GM13977 (cell line): ENCODE measurements around the gene SMYD3.

ENCODE experiments used
- DNase-seq: peaks from one replicate; pipeline ENCODE4 v3.0.0; 2012; ENCODE audit warnings: low spot score
- in situ Hi-C: fragments of 300-500 bp; cut with MboI; formaldehyde crosslinking; loops from one replicate; pipeline ENCODE4 v1.12.0; 2022; ENCODE audit warnings: low sequenced_read_pairs, low pct_unique_long_range_greater_than_20kb, mixed read lengths, inconsistent platforms; ENCODE audit not compliant: unreplicated experiment
- TF ChIP-seq, protein P1 (sequence below): IDR thresholded peaks from 2 replicates; pipeline ENCODE4 v1.5.1; 2012; ENCODE audit warnings: mild to moderate bottlenecking, control low read depth; ENCODE audit not compliant: insufficient read depth; ENCODE audit errors: extremely low read depth, missing control alignments

The SMYD3 gene

DNA sequence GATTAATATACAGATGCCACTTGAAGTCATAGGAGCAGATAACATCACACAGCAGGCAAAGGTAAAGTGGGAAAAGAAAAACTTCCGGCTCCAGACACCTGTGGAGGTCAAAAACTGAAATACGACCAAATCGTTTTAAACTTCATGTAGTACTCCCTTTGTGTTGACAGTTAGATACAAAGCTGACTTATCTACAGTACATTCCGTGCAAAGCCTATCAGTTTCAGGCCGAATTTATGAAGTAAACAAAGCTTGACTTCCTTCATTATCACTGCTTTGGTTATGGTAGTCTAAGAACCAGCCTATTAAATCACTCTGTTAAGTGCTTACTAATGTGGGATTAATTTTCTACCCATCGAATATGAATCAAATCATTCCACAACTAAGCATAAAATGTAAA is 156.3 kb downstream of the SMYD3 start:
- in situ Hi-C loops = no loop called here

DNA sequence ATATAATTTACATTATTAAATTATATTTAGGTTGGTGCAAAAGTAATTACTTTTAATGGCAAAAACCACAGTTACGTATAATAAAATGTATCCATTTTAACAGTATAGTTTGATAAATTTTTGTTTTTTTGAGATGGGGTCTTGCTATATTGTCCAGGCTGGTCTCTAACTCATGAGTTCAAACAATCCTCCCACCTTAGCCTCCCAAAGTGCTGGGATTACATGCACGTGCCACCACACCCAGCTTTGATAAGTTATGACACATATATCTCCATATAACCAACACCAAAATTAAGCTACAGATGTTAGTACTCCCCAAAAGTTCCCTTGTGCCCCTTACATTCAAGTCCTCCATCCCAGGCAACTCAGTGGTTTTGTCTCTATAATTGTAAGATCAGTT is 163.1 kb downstream of the SMYD3 start:
- in situ Hi-C loops = no loop called here
- no peak for DNase-seq
- TF ChIP-seq, protein P1, sequence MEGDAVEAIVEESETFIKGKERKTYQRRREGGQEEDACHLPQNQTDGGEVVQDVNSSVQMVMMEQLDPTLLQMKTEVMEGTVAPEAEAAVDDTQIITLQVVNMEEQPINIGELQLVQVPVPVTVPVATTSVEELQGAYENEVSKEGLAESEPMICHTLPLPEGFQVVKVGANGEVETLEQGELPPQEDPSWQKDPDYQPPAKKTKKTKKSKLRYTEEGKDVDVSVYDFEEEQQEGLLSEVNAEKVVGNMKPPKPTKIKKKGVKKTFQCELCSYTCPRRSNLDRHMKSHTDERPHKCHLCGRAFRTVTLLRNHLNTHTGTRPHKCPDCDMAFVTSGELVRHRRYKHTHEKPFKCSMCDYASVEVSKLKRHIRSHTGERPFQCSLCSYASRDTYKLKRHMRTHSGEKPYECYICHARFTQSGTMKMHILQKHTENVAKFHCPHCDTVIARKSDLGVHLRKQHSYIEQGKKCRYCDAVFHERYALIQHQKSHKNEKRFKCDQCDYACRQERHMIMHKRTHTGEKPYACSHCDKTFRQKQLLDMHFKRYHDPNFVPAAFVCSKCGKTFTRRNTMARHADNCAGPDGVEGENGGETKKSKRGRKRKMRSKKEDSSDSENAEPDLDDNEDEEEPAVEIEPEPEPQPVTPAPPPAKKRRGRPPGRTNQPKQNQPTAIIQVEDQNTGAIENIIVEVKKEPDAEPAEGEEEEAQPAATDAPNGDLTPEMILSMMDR = no peak

More for the DNA sequence above, 156.3 kb downstream of the SMYD3 start:
- no peak for DNase-seq
- TF ChIP-seq, protein P1 = no peak

DNA sequence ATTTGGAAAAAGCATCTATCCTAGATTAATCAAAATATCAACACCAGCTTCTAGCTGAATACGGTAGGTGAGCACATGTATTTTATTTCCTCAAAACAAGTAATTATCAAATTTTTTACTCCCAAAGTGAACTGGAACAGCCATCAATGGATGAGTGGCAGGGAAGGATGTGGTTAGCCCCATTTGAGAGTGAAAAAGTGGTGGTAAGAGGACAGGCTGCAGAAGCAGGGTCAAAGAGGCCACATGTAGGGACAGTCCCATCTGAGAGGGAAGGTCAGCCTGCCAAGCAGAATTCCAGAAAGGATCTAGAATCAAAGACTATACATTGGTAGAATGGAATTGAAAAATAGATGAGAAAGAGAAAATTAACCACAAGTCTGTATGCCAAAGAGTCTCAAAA is 163.8 kb downstream of the SMYD3 start:
- in situ Hi-C loops = no loop called here
- no peak for DNase-seq

DNA sequence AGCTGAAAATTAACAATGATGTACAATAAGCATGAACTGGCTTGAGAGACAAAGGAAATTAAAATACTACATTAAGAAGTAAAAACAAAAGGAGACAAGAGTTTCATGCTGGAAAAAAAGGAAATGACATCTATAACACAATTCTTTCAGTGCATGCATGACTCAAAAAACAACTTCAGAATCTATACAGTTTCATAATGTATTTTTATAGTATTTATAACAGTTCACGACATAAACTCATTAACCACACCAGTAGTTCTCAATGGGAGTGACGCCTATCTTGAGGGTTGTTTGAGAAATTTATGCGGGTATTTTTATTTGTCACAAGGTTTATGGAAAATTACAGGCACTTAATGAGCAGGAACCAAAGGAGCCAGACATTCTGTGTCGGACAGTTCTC is 168.5 kb downstream of the SMYD3 start:
- no peak for DNase-seq
- TF ChIP-seq, protein P1 = no peak
- in situ Hi-C loops = no loop called here

More for the DNA sequence above, 163.8 kb downstream of the SMYD3 start:
- TF ChIP-seq, protein P1 = no peak

DNA sequence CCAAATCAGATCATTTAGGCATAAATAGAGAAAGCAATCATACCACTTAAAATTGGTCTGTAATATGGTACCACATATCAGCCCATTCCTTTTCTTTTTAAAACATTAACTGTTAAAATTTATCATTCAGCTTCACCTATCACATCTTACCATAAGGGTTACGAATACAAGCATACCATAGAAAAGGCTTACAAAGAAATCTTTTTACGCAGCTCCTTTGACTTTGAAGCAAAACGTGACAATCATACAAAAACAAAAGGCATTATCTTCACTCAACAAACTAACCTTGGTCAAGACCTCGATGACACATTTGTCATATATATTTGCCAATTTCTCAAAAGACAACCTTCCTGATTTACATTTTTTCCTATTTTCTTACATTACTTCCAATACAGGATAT is 169.0 kb downstream of the SMYD3 start:
- DNase-seq = no peak
- in situ Hi-C loops = no loop called here
- TF ChIP-seq, protein P1 = no peak

DNA sequence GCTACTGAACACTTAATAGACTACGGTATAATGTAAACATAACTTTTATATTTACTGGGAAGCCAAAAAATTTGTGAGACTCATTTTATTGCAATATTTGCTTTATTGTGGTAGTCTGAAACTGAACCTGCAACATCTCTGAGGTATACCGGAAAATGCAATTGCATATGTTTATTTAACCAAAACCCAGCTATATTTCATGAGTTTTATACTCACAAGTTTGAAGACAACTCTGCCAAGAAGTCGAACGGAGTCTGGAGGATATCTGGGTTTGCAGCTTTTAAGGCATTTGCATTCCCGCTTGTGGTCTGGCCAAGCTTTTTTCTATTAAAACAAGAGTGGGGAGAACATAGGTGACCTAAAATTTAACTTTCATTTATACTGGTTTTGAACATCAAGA is 171.9 kb downstream of the SMYD3 start:
- TF ChIP-seq, protein P1 = no peak
- in situ Hi-C loops = no loop called here
- no peak for DNase-seq

DNA sequence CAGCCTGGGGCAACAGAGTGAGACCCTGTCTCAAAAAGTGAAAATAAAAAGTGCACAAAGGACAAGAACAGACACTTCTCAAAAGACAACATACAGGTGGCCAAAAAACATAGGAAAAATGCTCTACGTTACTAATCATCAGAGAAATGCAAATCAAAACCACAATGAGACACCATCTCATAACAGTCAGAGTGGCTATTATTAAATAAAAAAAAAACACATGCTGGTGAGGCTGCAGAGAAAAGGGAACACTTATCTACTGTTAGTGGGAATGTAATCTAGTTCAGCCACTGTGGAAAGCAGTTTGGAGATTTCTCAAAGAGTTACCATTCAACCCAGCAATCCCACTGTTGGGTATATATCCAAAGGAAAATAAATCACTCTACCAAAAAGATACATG is 173.2 kb downstream of the SMYD3 start:
- TF ChIP-seq, protein P1 = no peak
- no peak for DNase-seq
- in situ Hi-C loops = no loop called here
